ENCODE measurements around the gene PHETA1.

PHETA1 gene

DNA sequence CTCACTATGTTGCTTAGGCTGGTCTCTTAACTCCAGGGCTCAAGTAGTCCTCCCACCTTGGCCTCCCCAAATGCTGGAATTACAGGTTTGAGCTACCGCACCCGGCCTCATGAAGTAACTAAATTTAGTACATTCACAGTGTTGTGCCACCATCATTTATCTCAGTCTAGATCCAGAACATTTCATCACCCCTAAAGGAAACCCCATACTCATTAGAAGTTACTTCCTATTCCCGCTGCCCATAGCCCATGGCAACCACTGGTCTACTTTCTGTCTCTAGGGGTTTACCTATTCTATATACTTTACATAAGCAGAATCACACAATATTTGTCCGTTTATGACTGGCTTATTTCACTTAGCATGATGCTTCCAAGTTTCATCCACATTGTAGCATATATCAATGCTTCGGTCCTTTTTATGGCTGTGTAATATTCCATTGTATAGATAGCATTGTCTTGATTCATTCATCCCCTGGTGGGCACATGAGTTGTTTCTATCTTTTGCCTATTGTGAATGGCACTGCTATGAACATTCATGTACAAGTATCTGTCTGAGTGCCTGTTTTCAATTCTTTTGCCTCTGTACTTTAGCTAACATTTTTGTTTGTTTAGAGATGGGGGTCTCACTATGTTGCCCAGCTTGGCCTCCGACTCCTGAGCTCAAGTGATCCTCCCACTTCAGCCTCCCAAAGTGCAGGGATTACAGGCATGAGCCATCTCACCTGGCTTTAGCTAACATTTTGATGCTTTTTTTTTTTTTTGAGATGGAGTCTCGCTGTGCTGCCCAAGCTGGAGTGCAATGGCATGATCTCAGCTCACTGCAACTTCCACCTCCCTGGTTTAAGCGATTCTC, 26.7 kb upstream of the PHETA1 start:
- no peaks in the 10 kb centered on the region for H3K27me3 ChIP-seq (replicated peaks; ENCODE audit: control insufficient read depth, insufficient read depth, low read length, poor library complexity, severe bottlenecking)

DNA sequence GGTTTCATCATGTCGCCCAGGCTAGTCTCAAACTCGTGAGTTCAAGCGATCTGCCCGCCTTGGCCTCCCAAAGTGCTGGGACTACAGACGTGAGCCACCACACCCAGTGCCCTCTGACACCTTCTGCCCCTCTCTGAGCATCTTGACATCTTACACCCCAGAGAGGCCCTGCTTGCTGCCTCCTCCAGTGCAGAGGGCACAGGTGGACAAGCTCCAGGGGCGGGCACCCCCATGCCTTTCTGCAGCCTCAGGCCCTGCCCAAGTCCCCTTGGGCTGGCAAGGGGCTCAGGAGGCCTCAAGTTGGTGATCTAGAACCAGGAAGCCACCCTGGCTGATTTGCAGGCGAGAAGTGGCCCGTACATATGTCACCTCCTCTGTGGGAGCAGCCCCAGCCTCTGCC, 25.6 kb upstream of the PHETA1 start:
- no peak for DNase-seq
- H3K27me3 ChIP-seq (replicated peaks; ENCODE audit: control insufficient read depth, insufficient read depth, low read length, poor library complexity, severe bottlenecking) = no peaks in the 10 kb centered on the region
- H3K4me1 ChIP-seq (ENCODE audit: control insufficient read depth, insufficient read depth, low read length, poor library complexity, severe bottlenecking) = no peaks in the 10 kb centered on the region
- no peaks in the 10 kb centered on the region for H3K36me3 ChIP-seq (ENCODE audit: control insufficient read depth, insufficient read depth, low read length)
- no peak overlapping the region for H3K4me3 ChIP-seq (ENCODE audit: insufficient read depth, low read depth, low read length, poor library complexity, severe bottlenecking)
- H3K9me3 ChIP-seq (ENCODE audit: control insufficient read depth, low read length) = no peaks in the 10 kb centered on the region
- no peak overlapping the region for H3K27ac ChIP-seq (ENCODE audit: insufficient read depth, low read length, poor library complexity, severe bottlenecking)

More for the DNA sequence above, 26.7 kb upstream of the PHETA1 start:
- Histone ChIP-seq H3K36me3 (ENCODE audit: control insufficient read depth, insufficient read depth, low read length) (no peaks in the 10 kb centered on the region), H3K4me1 (ENCODE audit: control insufficient read depth, insufficient read depth, low read length, poor library complexity, severe bottlenecking) (no peaks in the 10 kb centered on the region), H3K9me3 (ENCODE audit: control insufficient read depth, low read length) (no peaks in the 10 kb centered on the region), H3K27ac (ENCODE audit: insufficient read depth, low read length, poor library complexity, severe bottlenecking) (no peak overlapping the region), H3K4me3 (ENCODE audit: insufficient read depth, low read depth, low read length, poor library complexity, severe bottlenecking) (no peak overlapping the region)
- no peak for DNase-seq

DNA sequence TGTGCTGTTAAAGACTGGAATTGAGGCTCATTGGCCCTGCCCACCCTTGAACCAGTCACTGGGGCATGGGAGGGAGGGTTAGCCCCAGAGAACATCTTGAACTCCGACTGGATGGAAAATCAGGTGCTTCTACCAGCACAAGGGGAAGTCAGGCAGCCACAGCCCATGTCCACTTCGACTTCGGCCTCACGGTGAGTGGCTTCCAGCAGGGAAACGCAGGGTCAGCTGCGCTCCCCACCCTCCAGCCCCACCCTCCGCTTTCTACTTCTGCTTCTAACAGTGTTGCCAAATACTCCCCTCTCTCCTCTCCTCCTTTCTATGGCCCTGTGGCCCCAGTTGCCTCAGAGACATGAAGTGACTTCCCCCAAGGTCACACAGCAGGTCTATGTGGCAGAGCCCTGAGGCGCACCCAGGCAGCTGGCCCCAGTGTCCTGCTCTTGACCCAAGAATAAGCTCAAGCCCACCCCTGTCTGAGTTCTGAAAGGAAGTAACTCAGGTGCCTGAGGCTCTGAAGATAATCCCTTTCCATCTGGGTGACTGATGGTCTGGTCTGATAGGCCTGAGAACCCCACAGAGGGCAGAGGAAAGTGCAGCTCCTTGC, 24.9 kb upstream of the PHETA1 start:
- H3K4me1 ChIP-seq (ENCODE audit: control insufficient read depth, insufficient read depth, low read length, poor library complexity, severe bottlenecking) = no peaks in the 10 kb centered on the region

DNA sequence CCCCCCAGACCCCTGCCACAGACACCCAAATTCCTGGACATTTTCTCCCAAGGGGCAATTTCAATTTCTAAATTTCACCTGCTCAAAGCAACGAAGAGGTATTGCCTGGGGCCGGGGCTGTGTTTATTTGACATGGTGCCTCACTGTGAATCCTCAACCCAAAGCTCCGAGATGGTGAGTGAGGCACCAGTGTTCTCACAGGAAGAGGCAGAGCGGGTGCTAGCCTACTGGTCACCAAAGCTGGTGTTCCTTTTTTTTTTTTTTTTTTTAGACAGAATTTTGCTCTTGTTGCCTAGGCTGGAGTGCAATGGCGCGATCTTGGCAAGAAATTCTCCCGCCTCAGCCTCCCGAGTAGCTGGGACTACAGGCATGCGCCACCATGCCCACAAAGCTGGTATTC, 22.0 kb upstream of the PHETA1 start:
- Histone ChIP-seq H3K36me3 (ENCODE audit: control insufficient read depth, insufficient read depth, low read length) (no peaks in the 10 kb centered on the region), H3K27me3 (replicated peaks; ENCODE audit: control insufficient read depth, insufficient read depth, low read length, poor library complexity, severe bottlenecking) (no peaks in the 10 kb centered on the region), H3K9me3 (ENCODE audit: control insufficient read depth, low read length) (no peaks in the 10 kb centered on the region), H3K4me1 (ENCODE audit: control insufficient read depth, insufficient read depth, low read length, poor library complexity, severe bottlenecking) (no peaks in the 10 kb centered on the region), H3K27ac (ENCODE audit: insufficient read depth, low read length, poor library complexity, severe bottlenecking) (no peak overlapping the region), H3K4me3 (ENCODE audit: insufficient read depth, low read depth, low read length, poor library complexity, severe bottlenecking) (no peak overlapping the region)
- DNase-seq = no peak

More for the DNA sequence above, 24.9 kb upstream of the PHETA1 start:
- H3K9me3 ChIP-seq (ENCODE audit: control insufficient read depth, low read length) = no peaks in the 10 kb centered on the region
- no peak overlapping the region for H3K27ac ChIP-seq (ENCODE audit: insufficient read depth, low read length, poor library complexity, severe bottlenecking)
- H3K4me3 ChIP-seq (ENCODE audit: insufficient read depth, low read depth, low read length, poor library complexity, severe bottlenecking) = no peak overlapping the region
- no peaks in the 10 kb centered on the region for H3K27me3 ChIP-seq (replicated peaks; ENCODE audit: control insufficient read depth, insufficient read depth, low read length, poor library complexity, severe bottlenecking)
- H3K36me3 ChIP-seq (ENCODE audit: control insufficient read depth, insufficient read depth, low read length) = no peaks in the 10 kb centered on the region
- no peak for DNase-seq

DNA sequence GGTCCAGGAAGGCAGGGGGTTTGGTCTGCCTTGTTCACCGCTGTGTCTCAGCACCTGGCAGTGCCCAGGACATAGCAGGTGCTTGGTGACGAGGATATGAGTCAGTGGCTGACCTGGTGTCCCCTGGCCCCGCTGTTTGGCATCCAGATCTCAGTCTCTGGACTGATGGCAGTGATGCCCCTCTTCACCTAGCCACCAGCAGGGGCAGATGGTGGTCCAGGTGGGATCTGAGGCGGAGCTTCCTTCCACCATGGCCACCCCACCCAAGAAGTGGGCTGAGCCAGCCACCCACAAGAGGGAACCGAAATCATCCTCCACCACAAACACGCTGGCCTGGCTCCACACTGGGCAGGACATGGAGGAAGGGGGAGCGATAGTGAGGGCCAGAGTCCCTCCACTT, 20.7 kb upstream of the PHETA1 start:
- H3K4me1 ChIP-seq (ENCODE audit: control insufficient read depth, insufficient read depth, low read length, poor library complexity, severe bottlenecking) = no peaks in the 10 kb centered on the region
- DNase-seq = no peak
- no peaks in the 10 kb centered on the region for H3K27me3 ChIP-seq (replicated peaks; ENCODE audit: control insufficient read depth, insufficient read depth, low read length, poor library complexity, severe bottlenecking)
- no peak overlapping the region for H3K27ac ChIP-seq (ENCODE audit: insufficient read depth, low read length, poor library complexity, severe bottlenecking)
- no peaks in the 10 kb centered on the region for H3K9me3 ChIP-seq (ENCODE audit: control insufficient read depth, low read length)
- H3K4me3 ChIP-seq (ENCODE audit: insufficient read depth, low read depth, low read length, poor library complexity, severe bottlenecking) = no peak overlapping the region
- H3K36me3 ChIP-seq (ENCODE audit: control insufficient read depth, insufficient read depth, low read length) = no peaks in the 10 kb centered on the region

DNA sequence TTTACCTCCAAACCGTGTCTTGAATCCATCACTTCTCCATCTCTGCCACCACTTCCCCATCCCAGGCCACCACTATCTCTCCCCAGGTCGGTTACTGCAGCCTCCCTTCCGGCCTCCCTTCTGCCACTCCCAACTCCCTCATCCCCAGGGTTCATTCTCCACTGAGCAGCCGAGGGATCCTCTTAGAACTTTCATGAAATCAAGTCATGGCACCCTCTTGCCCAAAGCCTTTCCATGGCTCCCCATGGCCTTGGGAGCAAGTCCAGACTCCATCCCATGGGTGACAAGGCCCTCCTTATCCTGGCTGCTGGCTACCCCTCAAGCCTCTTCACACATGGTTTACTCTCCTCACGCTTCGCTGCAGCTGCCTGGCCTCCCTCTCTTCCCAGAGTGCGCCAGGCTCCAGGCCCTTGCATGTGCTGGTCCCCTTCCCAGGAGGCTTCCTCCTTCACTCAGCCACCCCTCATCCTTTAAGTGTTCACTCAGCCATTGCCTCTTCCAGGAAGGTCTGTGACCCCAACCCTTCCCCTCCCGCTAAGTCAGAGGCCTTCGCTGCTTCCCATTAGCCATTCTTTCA, 18.9 kb upstream of the PHETA1 start:
- Histone ChIP-seq H3K27me3 (replicated peaks; ENCODE audit: control insufficient read depth, insufficient read depth, low read length, poor library complexity, severe bottlenecking) (no peaks in the 10 kb centered on the region), H3K27ac (ENCODE audit: insufficient read depth, low read length, poor library complexity, severe bottlenecking) (no peak overlapping the region), H3K4me1 (ENCODE audit: control insufficient read depth, insufficient read depth, low read length, poor library complexity, severe bottlenecking) (no peaks in the 10 kb centered on the region), H3K36me3 (ENCODE audit: control insufficient read depth, insufficient read depth, low read length) (no peaks in the 10 kb centered on the region), H3K4me3 (ENCODE audit: insufficient read depth, low read depth, low read length, poor library complexity, severe bottlenecking) (no peak overlapping the region), H3K9me3 (ENCODE audit: control insufficient read depth, low read length) (no peaks in the 10 kb centered on the region)
- DNase-seq = no peak

DNA sequence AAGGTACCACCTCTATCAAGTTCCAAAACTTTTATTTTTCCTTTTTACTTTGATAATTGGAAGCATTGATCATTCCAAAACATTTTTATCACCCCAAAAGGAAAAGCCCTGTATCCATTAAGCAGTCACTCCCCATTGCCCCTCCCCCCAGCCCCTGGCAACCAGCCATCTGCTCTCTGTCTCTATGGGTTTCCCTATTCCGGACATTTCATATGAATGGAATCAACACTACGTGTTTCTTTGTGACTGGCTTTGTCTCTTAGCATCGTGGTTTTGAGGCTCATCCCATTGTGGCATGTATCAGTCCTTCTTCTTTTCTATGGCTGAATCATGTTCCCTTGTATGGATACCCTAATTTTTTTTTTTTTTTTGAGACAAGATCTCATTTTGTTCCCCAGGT, 18.0 kb upstream of the PHETA1 start:
- Histone ChIP-seq H3K9me3 (ENCODE audit: control insufficient read depth, low read length) (no peaks in the 10 kb centered on the region), H3K27ac (ENCODE audit: insufficient read depth, low read length, poor library complexity, severe bottlenecking) (no peak overlapping the region), H3K4me3 (ENCODE audit: insufficient read depth, low read depth, low read length, poor library complexity, severe bottlenecking) (no peak overlapping the region), H3K27me3 (replicated peaks; ENCODE audit: control insufficient read depth, insufficient read depth, low read length, poor library complexity, severe bottlenecking) (no peaks in the 10 kb centered on the region), H3K36me3 (ENCODE audit: control insufficient read depth, insufficient read depth, low read length) (no peaks in the 10 kb centered on the region), H3K4me1 (ENCODE audit: control insufficient read depth, insufficient read depth, low read length, poor library complexity, severe bottlenecking) (no peaks in the 10 kb centered on the region)
- DNase-seq = no peak

DNA sequence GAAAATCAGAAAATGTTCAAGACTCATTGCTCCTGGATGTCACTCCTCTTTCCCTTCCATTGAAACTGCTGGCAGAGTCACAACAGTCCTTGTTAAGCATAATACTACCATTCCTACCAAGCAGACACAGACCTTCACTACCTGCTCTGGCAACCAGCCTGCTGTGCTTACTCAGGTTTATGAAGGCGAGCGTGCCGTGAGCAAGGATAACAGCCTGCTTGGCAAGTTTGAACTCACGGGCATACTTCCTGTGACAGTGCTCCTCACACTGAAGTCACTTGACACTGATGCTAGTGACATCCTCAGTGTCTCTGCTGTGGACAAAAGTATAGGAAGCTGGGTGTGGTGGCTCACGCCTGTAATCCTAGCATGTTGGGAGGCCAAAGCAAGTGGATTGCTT, 15.7 kb upstream of the PHETA1 start:
- no peaks in the 10 kb centered on the region for H3K27me3 ChIP-seq (replicated peaks; ENCODE audit: control insufficient read depth, insufficient read depth, low read length, poor library complexity, severe bottlenecking)
- H3K4me3 ChIP-seq (ENCODE audit: insufficient read depth, low read depth, low read length, poor library complexity, severe bottlenecking) = no peak overlapping the region
- DNase-seq = no peak
- H3K36me3 ChIP-seq (ENCODE audit: control insufficient read depth, insufficient read depth, low read length) = no peaks in the 10 kb centered on the region
- no peak overlapping the region for H3K27ac ChIP-seq (ENCODE audit: insufficient read depth, low read length, poor library complexity, severe bottlenecking)
- no peaks in the 10 kb centered on the region for H3K4me1 ChIP-seq (ENCODE audit: control insufficient read depth, insufficient read depth, low read length, poor library complexity, severe bottlenecking)
- H3K9me3 ChIP-seq (ENCODE audit: control insufficient read depth, low read length) = no peaks in the 10 kb centered on the region

DNA sequence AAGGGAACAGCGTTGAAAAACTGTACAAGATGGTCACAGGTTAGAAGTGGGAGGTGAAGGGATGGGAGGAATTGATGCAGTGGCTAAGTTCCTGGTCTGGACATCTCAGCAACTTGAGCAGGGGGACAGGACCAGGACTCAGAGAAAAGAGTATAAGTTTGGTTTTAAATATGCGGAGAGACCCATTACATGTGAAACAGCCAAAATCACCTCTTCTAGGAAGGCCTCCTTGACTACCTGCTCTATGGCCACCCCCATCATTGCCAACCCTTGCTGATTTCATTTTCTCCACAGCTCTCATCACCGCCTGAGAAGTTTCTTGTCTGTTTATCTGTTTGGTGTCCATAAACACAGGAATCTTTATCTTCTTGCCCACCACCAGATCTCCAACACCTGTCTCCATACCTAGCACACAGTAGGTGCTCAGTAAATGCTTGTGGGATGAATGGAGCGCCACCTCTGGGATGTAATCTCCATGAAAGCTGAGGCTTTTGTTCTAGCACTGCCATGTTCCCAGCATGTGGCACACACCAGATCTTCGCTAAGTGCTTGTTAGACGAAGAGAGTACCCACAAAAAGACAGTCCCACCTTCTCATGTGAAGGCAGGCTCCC, 11.2 kb upstream of the PHETA1 start:
- Histone ChIP-seq H3K4me1 (ENCODE audit: control insufficient read depth, insufficient read depth, low read length, poor library complexity, severe bottlenecking) (no peaks in the 10 kb centered on the region), H3K27ac (ENCODE audit: insufficient read depth, low read length, poor library complexity, severe bottlenecking) (no peak overlapping the region), H3K36me3 (ENCODE audit: control insufficient read depth, insufficient read depth, low read length) (no peaks in the 10 kb centered on the region), H3K9me3 (ENCODE audit: control insufficient read depth, low read length) (no peaks in the 10 kb centered on the region), H3K27me3 (replicated peaks; ENCODE audit: control insufficient read depth, insufficient read depth, low read length, poor library complexity, severe bottlenecking) (no peaks in the 10 kb centered on the region), H3K4me3 (ENCODE audit: insufficient read depth, low read depth, low read length, poor library complexity, severe bottlenecking) (no peak overlapping the region)
- DNase-seq = no peak

DNA sequence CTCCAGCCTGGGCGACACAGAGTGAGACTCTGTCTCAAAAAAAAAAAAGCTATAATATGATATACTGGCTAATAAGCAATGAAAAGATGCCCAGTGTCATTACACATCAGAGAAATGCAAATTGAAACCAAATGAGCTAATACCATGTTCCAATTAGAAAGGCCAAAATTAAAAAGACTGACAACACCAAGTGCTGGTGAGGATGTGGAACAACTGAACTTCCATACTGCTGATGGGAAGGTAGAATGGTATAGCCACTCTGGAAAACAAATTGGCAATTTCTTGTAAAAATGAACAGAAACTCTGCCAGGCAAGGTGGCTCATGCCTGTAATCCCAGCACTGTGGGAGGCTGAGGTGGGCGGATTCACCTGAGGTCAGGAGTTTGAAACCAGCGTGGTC, 8.5 kb upstream of the PHETA1 start:
- no peak for DNase-seq
- no peaks in the 10 kb centered on the region for H3K4me1 ChIP-seq (ENCODE audit: control insufficient read depth, insufficient read depth, low read length, poor library complexity, severe bottlenecking)
- H3K36me3 ChIP-seq (ENCODE audit: control insufficient read depth, insufficient read depth, low read length) = no peaks in the 10 kb centered on the region
- no peaks in the 10 kb centered on the region for H3K27me3 ChIP-seq (replicated peaks; ENCODE audit: control insufficient read depth, insufficient read depth, low read length, poor library complexity, severe bottlenecking)
- no peak overlapping the region for H3K27ac ChIP-seq (ENCODE audit: insufficient read depth, low read length, poor library complexity, severe bottlenecking)
- H3K9me3 ChIP-seq (ENCODE audit: control insufficient read depth, low read length) = no peaks in the 10 kb centered on the region
- no peak overlapping the region for H3K4me3 ChIP-seq (ENCODE audit: insufficient read depth, low read depth, low read length, poor library complexity, severe bottlenecking)

All from effector memory CD4-positive, alpha-beta T cell (primary cell).